Right atrium auricular region (tissue), 2 donors: Measurements from ENCODE around the gene SAMSN1. TPM values are rescaled to one million over a fixed set of nuclear protein-coding genes. Genes with fewer than 3 reads are reported as not detected.

Experiments
- DNase-seq: peaks from one replicate; pipeline ENCODE4 v3.0.0-alpha.2; 2019; ENCODE audit warnings: low spot score
- H3K27ac ChIP-seq, 2 donors: fragments of 200-600 bp; sonication (generic); 1 replicate in 1 of 2; 2 replicates in 1 of 2; pipeline ENCODE4 v1.5.1; 2016 to 2019
- H3K27me3 ChIP-seq, 2 donors: fragments of 200-600 bp; sonication (generic); one replicate each; pipeline versions ENCODE4 v1.5.1 to v1.6.0; 2017 to 2019
- H3K36me3 ChIP-seq: fragments of 200-600 bp; sonication (generic); one replicate; pipeline ENCODE4 v1.5.1; 2016
- H3K4me1 ChIP-seq, 2 donors: fragments of 200-600 bp; sonication (generic); one replicate each; pipeline versions ENCODE4 v1.5.1 to v1.6.0; 2017 to 2019
- H3K4me3 ChIP-seq, 2 donors: fragments of 200-600 bp; sonication (generic); 1 replicate in 1 of 2; 2 replicates in 1 of 2; pipeline ENCODE4 v1.5.1; 2017 to 2019; ENCODE audit warnings: mild to moderate bottlenecking in 1 of 2, moderate library complexity in 1 of 2
- H3K9me3 ChIP-seq, 2 donors: fragments of 200-600 bp; sonication (generic); one replicate each; pipeline ENCODE4 v1.5.1; 2019
- total RNA-seq, 2 donors: library from RNA; depleted of rRNA; stranded (reverse); fragments of >200 nt; gene quantifications; one replicate each; pipeline ENCODE4 v1.1.0, GENCODE V29; 2016
- TF ChIP-seq, protein P1 (sequence below), 2 donors: fragments of 200-600 bp; sonication (generic); IDR thresholded peaks; one replicate each; pipeline ENCODE4 v1.5.1; 2019; ENCODE audit warnings: antibody characterized with exemption in 2 of 2

Gene SAMSN1
- total RNA-seq, 2 donors from 2014 or later: 3.2 to 3.7 TPM

DNA sequence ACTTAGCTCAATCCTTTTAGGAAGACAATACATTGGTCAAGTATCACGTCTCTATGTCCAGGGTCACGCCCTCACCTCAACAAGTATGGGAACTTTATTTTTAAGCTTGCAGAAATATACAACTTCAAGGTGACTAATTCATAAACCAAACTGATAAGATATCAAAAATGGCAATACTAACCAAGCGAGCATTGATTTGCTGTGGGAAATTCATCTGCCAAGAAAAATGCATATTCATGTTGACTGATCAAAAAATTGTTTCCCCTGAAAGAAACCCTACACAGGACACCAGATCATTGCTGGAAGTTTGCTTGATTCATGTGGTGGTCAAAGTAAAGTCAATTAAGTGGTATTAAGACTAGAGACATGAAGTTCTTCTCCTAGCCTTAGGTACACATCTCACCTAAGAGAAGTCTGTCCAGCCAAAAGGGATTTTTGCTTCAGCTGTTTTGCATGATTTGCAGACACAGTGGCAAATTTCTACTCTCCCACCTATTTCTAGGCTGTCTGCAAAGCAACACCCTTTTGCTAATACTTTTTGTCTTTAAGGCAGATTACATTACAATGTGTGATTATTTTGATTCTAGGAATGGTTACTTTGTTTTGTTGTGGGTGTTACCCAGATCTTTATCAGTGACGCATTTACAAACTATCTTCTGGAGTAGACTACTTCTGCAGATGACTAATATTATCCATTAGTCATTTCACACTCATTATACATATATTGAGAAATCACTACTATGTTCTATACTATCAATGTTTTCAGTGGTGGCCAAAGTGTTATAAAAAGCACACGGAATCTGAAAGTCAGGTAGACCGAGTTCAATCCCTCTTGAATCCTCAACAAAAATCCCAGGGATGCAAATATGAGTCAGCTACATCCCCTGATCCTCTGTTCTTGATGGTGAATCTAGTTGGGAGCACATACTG lies 12.4 kb downstream of the SAMSN1 start:
- TF ChIP-seq, protein P1, sequence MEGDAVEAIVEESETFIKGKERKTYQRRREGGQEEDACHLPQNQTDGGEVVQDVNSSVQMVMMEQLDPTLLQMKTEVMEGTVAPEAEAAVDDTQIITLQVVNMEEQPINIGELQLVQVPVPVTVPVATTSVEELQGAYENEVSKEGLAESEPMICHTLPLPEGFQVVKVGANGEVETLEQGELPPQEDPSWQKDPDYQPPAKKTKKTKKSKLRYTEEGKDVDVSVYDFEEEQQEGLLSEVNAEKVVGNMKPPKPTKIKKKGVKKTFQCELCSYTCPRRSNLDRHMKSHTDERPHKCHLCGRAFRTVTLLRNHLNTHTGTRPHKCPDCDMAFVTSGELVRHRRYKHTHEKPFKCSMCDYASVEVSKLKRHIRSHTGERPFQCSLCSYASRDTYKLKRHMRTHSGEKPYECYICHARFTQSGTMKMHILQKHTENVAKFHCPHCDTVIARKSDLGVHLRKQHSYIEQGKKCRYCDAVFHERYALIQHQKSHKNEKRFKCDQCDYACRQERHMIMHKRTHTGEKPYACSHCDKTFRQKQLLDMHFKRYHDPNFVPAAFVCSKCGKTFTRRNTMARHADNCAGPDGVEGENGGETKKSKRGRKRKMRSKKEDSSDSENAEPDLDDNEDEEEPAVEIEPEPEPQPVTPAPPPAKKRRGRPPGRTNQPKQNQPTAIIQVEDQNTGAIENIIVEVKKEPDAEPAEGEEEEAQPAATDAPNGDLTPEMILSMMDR (IDR thresholded peaks at IDR 0.05): no peak
- H3K36me3 ChIP-seq: no peaks in the 10 kb centered on the region
- no peak overlapping the region for H3K4me3 ChIP-seq
- H3K27me3 ChIP-seq: no peaks in the 10 kb centered on the region
- no peaks in the 10 kb centered on the region for H3K4me1 ChIP-seq
- DNase-seq: no peak
- H3K27ac ChIP-seq: no peak overlapping the region
- H3K9me3 ChIP-seq: no peaks in the 10 kb centered on the region

DNA sequence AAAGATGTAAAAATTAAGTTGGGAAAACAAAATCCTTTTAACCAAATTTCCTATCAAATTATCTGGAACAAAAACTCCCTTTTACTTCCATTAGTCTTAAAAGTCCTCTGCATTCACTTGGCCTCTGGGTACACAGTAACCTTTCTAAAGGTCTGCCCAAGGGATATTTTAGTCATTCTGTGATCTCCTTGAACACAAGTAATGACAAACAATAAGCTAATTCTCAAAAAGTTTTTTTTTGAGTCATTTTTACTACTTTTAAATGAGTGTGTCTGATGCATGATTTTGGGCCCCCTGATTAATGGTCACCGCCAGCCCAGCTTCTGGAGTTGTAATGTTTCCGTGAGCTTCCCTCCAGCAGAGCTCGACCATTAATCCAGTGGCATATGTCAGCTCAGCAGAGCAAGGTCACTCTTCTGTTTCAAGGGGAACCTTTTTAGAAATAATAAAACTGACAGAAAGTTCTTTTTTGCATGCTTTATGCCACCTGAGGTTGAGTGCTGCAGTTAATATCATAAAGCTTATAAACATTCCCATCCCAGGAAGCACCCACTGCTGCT lies 14.3 kb downstream of the SAMSN1 start:
- no peak overlapping the region for H3K27ac ChIP-seq
- peaks cover 0 to 7% of the 10 kb centered on the region in 2 donors for H3K4me1 ChIP-seq

DNA sequence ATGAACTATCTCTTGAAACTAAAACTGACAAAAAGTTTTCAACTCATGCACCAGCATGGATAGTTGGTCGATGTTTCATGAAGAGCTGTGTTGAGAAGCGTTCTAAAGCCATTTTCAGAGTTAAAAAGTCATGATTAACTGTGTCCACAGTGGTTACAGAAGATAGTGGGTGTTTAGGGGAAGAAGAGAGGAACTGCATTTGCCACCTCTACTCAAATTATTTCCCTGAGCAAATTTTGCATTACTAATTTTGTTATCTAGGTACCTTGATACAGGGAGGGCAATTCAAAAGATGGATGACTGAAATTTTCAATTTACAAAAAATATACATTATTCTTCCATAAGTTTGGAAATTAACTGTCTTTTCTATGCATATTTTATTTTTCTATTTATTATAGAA lies 15.5 kb downstream of the SAMSN1 start:
- Histone ChIP-seq H3K4me1 (peaks cover 0 to 9% of the 10 kb centered on the region in 2 donors), H3K27me3 (no peaks in the 10 kb centered on the region), H3K36me3 (no peaks in the 10 kb centered on the region), H3K9me3 (no peaks in the 10 kb centered on the region), H3K27ac (no peak overlapping the region), H3K4me3 (no peak overlapping the region)
- TF ChIP-seq, protein P1 (IDR thresholded peaks at IDR 0.05): no peak
- no peak for DNase-seq

More for the DNA sequence above, 14.3 kb downstream of the SAMSN1 start:
- no peak for DNase-seq
- no peaks in the 10 kb centered on the region for H3K9me3 ChIP-seq
- H3K27me3 ChIP-seq: no peaks in the 10 kb centered on the region
- H3K4me3 ChIP-seq: no peak overlapping the region
- H3K36me3 ChIP-seq: no peaks in the 10 kb centered on the region
- TF ChIP-seq, protein P1 (IDR thresholded peaks at IDR 0.05): no peak

DNA sequence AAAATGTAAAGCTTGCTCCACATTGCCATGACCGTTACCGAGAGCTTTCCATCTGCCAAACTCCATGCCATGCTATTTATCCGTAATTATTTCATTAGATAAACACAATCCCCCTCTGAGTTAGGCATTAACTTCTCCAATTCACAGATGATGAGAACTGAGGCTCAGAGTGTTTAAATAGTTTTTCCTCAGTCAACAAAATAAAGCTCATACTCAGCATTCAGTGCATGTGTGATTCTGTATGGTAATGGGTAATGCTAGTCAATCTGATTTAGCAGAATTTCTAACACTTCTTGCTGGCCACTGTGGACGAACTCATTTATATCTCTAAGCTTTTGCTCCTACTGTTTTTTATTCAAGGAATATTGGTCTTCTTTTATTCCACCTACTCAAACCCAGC lies 17.3 kb downstream of the SAMSN1 start:
- Histone ChIP-seq H3K36me3 (no peaks in the 10 kb centered on the region), H3K27ac (no peak overlapping the region), H3K9me3 (no peaks in the 10 kb centered on the region), H3K27me3 (no peaks in the 10 kb centered on the region), H3K4me3 (no peak overlapping the region), H3K4me1 (peaks cover 0 to 9% of the 10 kb centered on the region in 2 donors)
- TF ChIP-seq, protein P1 (IDR thresholded peaks at IDR 0.05): no peak
- DNase-seq: no peak

DNA sequence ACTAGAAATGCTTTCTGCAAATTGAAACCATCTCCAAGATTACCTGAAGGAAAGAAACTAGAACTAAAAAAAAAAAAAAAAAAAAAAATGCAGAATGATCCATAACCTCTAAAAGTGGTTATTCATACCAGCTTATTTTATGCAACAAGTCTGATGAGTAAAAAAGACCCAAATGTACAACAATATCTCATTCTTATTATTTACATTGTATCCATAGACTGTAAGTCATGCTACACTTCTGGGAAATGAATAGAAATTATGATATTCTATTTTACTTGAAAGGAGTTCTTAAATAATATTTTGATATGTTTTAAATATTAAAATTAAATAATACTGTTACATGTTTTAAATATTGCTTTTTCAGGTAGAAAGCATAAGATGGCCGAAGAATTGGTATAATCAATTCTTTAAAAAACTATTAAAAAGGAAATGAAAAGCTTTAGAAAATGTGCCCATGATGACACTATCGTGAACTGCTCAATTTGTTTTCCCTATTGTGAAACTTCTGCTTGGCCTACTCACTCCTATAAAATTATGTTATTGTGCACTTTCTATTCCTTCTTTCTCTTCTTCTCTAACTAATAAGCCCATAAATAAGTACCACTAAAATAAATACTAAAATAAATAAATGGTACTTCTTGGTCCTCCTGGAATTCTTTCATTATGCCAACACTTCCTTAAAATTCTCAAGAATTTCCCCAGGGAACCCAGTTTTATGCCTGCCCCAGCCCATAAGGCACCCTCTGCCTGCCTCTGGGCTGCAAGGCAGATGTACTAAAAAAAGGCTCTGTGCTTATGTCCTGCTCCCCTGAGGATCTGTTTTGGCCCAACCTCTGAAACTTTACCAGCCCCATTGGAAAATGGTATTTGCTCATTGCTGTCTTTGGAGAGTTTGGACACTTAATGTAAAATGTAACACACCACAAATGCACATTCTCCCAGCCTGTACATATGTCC lies 18.1 kb downstream of the SAMSN1 start:
- Histone ChIP-seq H3K4me1 (peaks cover 0 to 9% of the 10 kb centered on the region in 2 donors), H3K36me3 (no peaks in the 10 kb centered on the region), H3K27ac (no peak overlapping the region), H3K4me3 (no peak overlapping the region), H3K9me3 (no peaks in the 10 kb centered on the region), H3K27me3 (no peaks in the 10 kb centered on the region)
- no peak for DNase-seq
- TF ChIP-seq, protein P1 (IDR thresholded peaks at IDR 0.05): no peak
